Spinal cord (tissue), 10 donors: ENCODE measurements around the gene TRNP1. TPM values are rescaled to one million over a fixed set of nuclear protein-coding genes. Genes with fewer than 3 reads are reported as not detected.
"Not testable (repeated sequence)": the region's sequence is repeated elsewhere in the genome, so short reads cannot be mapped to it uniquely, and the experiment has no call there.

Experiments
- DNase-seq, 6 donors: peaks; one replicate each; pipeline versions ENCODE4 v3.0.0 to v3.0.0-alpha.2; 2013 to 2015; ENCODE audit warnings: low spot score in 6 of 6, low read depth in 4 of 6
- H3K27ac ChIP-seq: one replicate; pipeline ENCODE4 v1.5.1; 2013; ENCODE audit warnings: low read depth, low read length, control low read depth
- H3K27me3 ChIP-seq: one replicate; pipeline ENCODE4 v1.6.1; 2013; ENCODE audit warnings: low read length; ENCODE audit not compliant: control insufficient read depth, insufficient read depth
- H3K36me3 ChIP-seq: one replicate; pipeline ENCODE4 v1.6.1; 2013; ENCODE audit warnings: low read length; ENCODE audit not compliant: control insufficient read depth, insufficient read depth
- H3K4me1 ChIP-seq: one replicate; pipeline ENCODE4 v1.6.1; 2013; ENCODE audit warnings: low read length; ENCODE audit not compliant: control insufficient read depth, insufficient read depth
- H3K4me3 ChIP-seq: one replicate; pipeline ENCODE4 v1.5.1; 2013; ENCODE audit warnings: low read depth, low read length, control low read depth
- H3K9me3 ChIP-seq: one replicate; pipeline ENCODE4 v1.6.1; 2013; ENCODE audit warnings: low read length; ENCODE audit not compliant: control insufficient read depth, insufficient read depth
- WGBS: methylation state at CpG from one replicate; pipeline ENCODE4 v1.1.5; 2013; ENCODE audit warnings: missing lambda C conversion rate; ENCODE audit not compliant: insufficient coverage; 5-methylcytosine and 5-hydroxymethylcytosine counted together
- long read RNA-seq, 4 donors: transcript quantifications; one replicate each; lab custom pipeline, GENCODE V29; 2026
- polyA plus RNA-seq, 2 donors: library from polyadenylated mRNA; unstranded; fragments of 120-200 nt; gene quantifications; one replicate each; pipeline ENCODE4 v1.2.1, GENCODE V29; 2013; ENCODE audit not compliant: insufficient read length in 2 of 2
- total RNA-seq, 2 donors: library from RNA; depleted of rRNA in 1 of 2; stranded (reverse); fragments of 120-200 nt in 1 of 2; fragments of >200 nt in 1 of 2; gene quantifications; one replicate each; pipeline versions ENCODE4 v1.2.3 to v1.2.4, GENCODE V29; 2013 to 2014
- donor health status: healthy.

TRNP1 gene
- 10 to 100 TPM in 1 of 2 donors, 1 to 10 TPM in 1; 9.3 to 21.5 TPM for total RNA-seq
- polyA plus RNA-seq: 10 to 100 TPM; 42.4 to 50.6 TPM
- long read RNA-seq, donor 1, transcript TRNP1-201 (2 exons, 1,958 nt): major isoform, 40 of 42 reads
- long read RNA-seq, donor 1, partial matches to known transcripts: 0 of 42 reads
- long read RNA-seq, donor 1, other reads (novel, unspliced or antisense): 0 of 42 reads
- long read RNA-seq, donor 2, transcript TRNP1-201 (2 exons, 1,958 nt): major isoform, 12 of 14 reads
- long read RNA-seq, donor 2, partial matches to known transcripts: 0 of 14 reads
- long read RNA-seq, donor 2, other reads (novel, unspliced or antisense): 0 of 14 reads
- long read RNA-seq, donor 3, transcript TRNP1-201 (2 exons, 1,958 nt): major isoform, 15 of 17 reads
- long read RNA-seq, donor 3, partial matches to known transcripts: 0 of 17 reads
- long read RNA-seq, donor 3, other reads (novel, unspliced or antisense): 0 of 17 reads
- long read RNA-seq, donor 4, partial matches to known transcripts: 0 of 2 reads
- long read RNA-seq, donor 4, other reads (novel, unspliced or antisense): 0 of 2 reads

GRCh38 chr1:26993237-26994019 lies at the start of gene TRNP1:
TSS of gene TRNP1 (plus strand) at chr1:26993692. CDS start at chr1:26993787, 95 bp downstream.
- peak in 3 of 6 donors; percentile 71 to 94 (median 89) for DNase-seq
- H3K27ac ChIP-seq: no peak within 1 kb of the TSS
- peaks cover 45% of the 10 kb centered on the region for H3K4me1 ChIP-seq
- peaks cover 41% of the 10 kb centered on the region for H3K27me3 ChIP-seq
- under 1% methylated on average over 52 of the region's 61 CpGs for WGBS
- H3K4me3 ChIP-seq: peak within 1 kb of the TSS; percentile 52
- no peaks in the 10 kb centered on the region for H3K36me3 ChIP-seq
- no peaks in the 10 kb centered on the region for H3K9me3 ChIP-seq

- H3K27me3 ChIP-seq: no peaks in the 10 kb centered on the region
- no peak overlapping the region for H3K27ac ChIP-seq
- no peaks in the 10 kb centered on the region for H3K4me1 ChIP-seq
- WGBS: 68% methylated on average over 2 of the region's 2 CpGs
- peaks cover 67% of the 10 kb centered on the region for H3K36me3 ChIP-seq
- no peak for DNase-seq
- no peak overlapping the region for H3K4me3 ChIP-seq
- H3K9me3 ChIP-seq: no peaks in the 10 kb centered on the region
Observed at GRCh38 chr1:26945138-26945537, 48.4 kb upstream of the TRNP1 start.

- Histone ChIP-seq H3K9me3 (no peaks in the 10 kb centered on the region), H3K27ac (no peak overlapping the region), H3K27me3 (no peaks in the 10 kb centered on the region), H3K4me1 (no peaks in the 10 kb centered on the region), H3K4me3 (no peak overlapping the region), H3K36me3 (peaks cover 67% of the 10 kb centered on the region)
- 63% methylated on average over 8 of the region's 8 CpGs for WGBS
- DNase-seq: no peak
Observed at GRCh38 chr1:26945728-26946127, 47.8 kb upstream of the TRNP1 start.

- no peak for DNase-seq
- Histone ChIP-seq H3K9me3 (no peaks in the 10 kb centered on the region), H3K36me3 (peaks cover 63% of the 10 kb centered on the region), H3K27me3 (no peaks in the 10 kb centered on the region), H3K4me1 (no peaks in the 10 kb centered on the region), H3K27ac (no peak overlapping the region), H3K4me3 (no peak overlapping the region)
- WGBS: 82% methylated on average over 4 of the region's 4 CpGs
Observed at GRCh38 chr1:26946270-26946669, 47.2 kb upstream of the TRNP1 start.

GRCh38 chr1:26948725-26949057 lies 44.8 kb upstream of the TRNP1 start:
- not testable (repeated sequence) for DNase-seq, H3K27me3 ChIP-seq, H3K4me3 ChIP-seq, H3K27ac ChIP-seq, H3K4me1 ChIP-seq, H3K9me3 ChIP-seq
- peaks cover 44% of the 10 kb centered on the region for H3K36me3 ChIP-seq
- 93% methylated on average over 10 of the region's 16 CpGs for WGBS

- peaks cover 37% of the 10 kb centered on the region for H3K36me3 ChIP-seq
- H3K27ac ChIP-seq: no peak overlapping the region
- no peak overlapping the region for H3K4me3 ChIP-seq
- peak in 1 of 6 donors; percentile 2 for DNase-seq
- no peaks in the 10 kb centered on the region for H3K4me1 ChIP-seq
- 75% methylated on average over 1 of the region's 1 CpG for WGBS
- no peaks in the 10 kb centered on the region for H3K9me3 ChIP-seq
- H3K27me3 ChIP-seq: no peaks in the 10 kb centered on the region
Observed at GRCh38 chr1:26949266-26949925, 44.1 kb upstream of the TRNP1 start.

GRCh38 chr1:26949926-26950319 lies 43.6 kb upstream of the TRNP1 start:
- Histone ChIP-seq H3K27me3 (no peaks in the 10 kb centered on the region), H3K9me3 (no peaks in the 10 kb centered on the region), H3K4me3 (no peak overlapping the region), H3K4me1 (no peaks in the 10 kb centered on the region), H3K27ac (no peak overlapping the region), H3K36me3 (peaks cover 33% of the 10 kb centered on the region)
- WGBS: 89% methylated on average over 3 of the region's 3 CpGs
- DNase-seq: no peak

- H3K4me1 ChIP-seq: no peaks in the 10 kb centered on the region
- no peaks in the 10 kb centered on the region for H3K27me3 ChIP-seq
- H3K9me3 ChIP-seq: no peaks in the 10 kb centered on the region
- no peak for DNase-seq
- H3K36me3 ChIP-seq: peaks cover 26% of the 10 kb centered on the region
- H3K27ac ChIP-seq: no peak overlapping the region
- no peak overlapping the region for H3K4me3 ChIP-seq
- WGBS: 75% methylated on average over 5 of the region's 8 CpGs
Observed at GRCh38 chr1:26950602-26951001, 42.9 kb upstream of the TRNP1 start.

- peaks cover 20% of the 10 kb centered on the region for H3K36me3 ChIP-seq
- 95% methylated on average over 14 of the region's 14 CpGs for WGBS
Observed at GRCh38 chr1:26951216-26951615, 42.3 kb upstream of the TRNP1 start.

More at GRCh38 chr1:26951216-26951615, 42.3 kb upstream of the TRNP1 start:
- DNase-seq: no peak
- H3K4me1 ChIP-seq: no peaks in the 10 kb centered on the region
- H3K27me3 ChIP-seq: peaks cover 2% of the 10 kb centered on the region
- no peak overlapping the region for H3K4me3 ChIP-seq
- H3K9me3 ChIP-seq: no peaks in the 10 kb centered on the region
- H3K27ac ChIP-seq: no peak overlapping the region
